HepG2 (cell line): ENCODE measurements around the gene TET3. TPM values are rescaled to one million over a fixed set of nuclear protein-coding genes. Genes with fewer than 3 reads are reported as not detected.

ENCODE experiments used
- CBX5 ChIP-seq: sonication (generic); formaldehyde crosslinking; IDR thresholded peaks from 2 replicates; pipeline ENCODE4 v1.4.0; 2020; ENCODE audit warnings: missing genetic modification reagents, borderline replicate concordance
- FOSL1 ChIP-seq: sonication (generic); formaldehyde crosslinking; IDR thresholded peaks from 2 replicates; pipeline ENCODE4 v1.9.0; 2021; ENCODE audit warnings: missing genetic modification reagents, borderline replicate concordance
- GTF2F1 ChIP-seq: fragments of 150-350 bp; IDR thresholded peaks from 2 replicates; pipeline ENCODE4 v1.6.1; 2014; ENCODE audit warnings: low read length
- HES4 ChIP-seq: sonication (generic); formaldehyde crosslinking; IDR thresholded peaks from 2 replicates; pipeline ENCODE4 v1.9.0; 2021; ENCODE audit warnings: mild to moderate bottlenecking, missing genetic modification reagents, borderline replicate concordance
- HIVEP1 ChIP-seq: sonication (generic); formaldehyde crosslinking; IDR thresholded peaks from 2 replicates; pipeline ENCODE4 v1.4.0; 2020; ENCODE audit warnings: mild to moderate bottlenecking, missing genetic modification reagents
- IRF2 ChIP-seq: IDR thresholded peaks from 2 replicates; pipeline ENCODE4 v1.6.1; 2018; ENCODE audit warnings: missing genetic modification reagents, missing compliant biosample characterization
- ISX ChIP-seq: sonication (generic); formaldehyde crosslinking; conservative IDR thresholded peaks from 2 replicates; pipeline ENCODE4 v1.5.0; 2020; ENCODE audit warnings: missing genetic modification reagents
- KLF12 ChIP-seq: sonication (generic); formaldehyde crosslinking; IDR thresholded peaks from 2 replicates; pipeline ENCODE4 v1.4.0; 2020; ENCODE audit warnings: missing genetic modification reagents, borderline replicate concordance
- KLF15 ChIP-seq: sonication (generic); formaldehyde crosslinking; IDR thresholded peaks from 2 replicates; pipeline ENCODE4 v1.8.1; 2023; ENCODE audit warnings: borderline replicate concordance, mild to moderate bottlenecking, inconsistent platforms, missing genetic modification reagents, mixed read lengths
- MATR3 ChIP-seq: sonication (generic); formaldehyde crosslinking; IDR thresholded peaks from 2 replicates; pipeline ENCODE4 v1.4.0; 2020; ENCODE audit warnings: missing genetic modification reagents
- SKIL ChIP-seq: sonication (generic); formaldehyde crosslinking; IDR thresholded peaks from 2 replicates; pipeline ENCODE4 v1.8.0; 2022; ENCODE audit warnings: missing genetic modification reagents, mild to moderate bottlenecking, moderate library complexity, borderline replicate concordance
- ZBTB26 ChIP-seq: IDR thresholded peaks from 2 replicates; pipeline ENCODE4 v1.6.1; 2016; ENCODE audit warnings: missing compliant biosample characterization, missing genetic modification reagents, borderline replicate concordance
- ZC3H4 ChIP-seq: sonication (generic); formaldehyde crosslinking; IDR thresholded peaks from 2 replicates; pipeline ENCODE4 v1.4.0; 2020; ENCODE audit warnings: missing genetic modification reagents, borderline replicate concordance
- ZNF317 ChIP-seq: sonication (generic); formaldehyde crosslinking; IDR thresholded peaks from 2 replicates; pipeline ENCODE4 v1.5.0; 2020; ENCODE audit warnings: mild to moderate bottlenecking, missing genetic modification reagents
- ZNF674 ChIP-seq: sonication (generic); formaldehyde crosslinking; IDR thresholded peaks from 2 replicates; pipeline ENCODE4 v1.5.0; 2020; ENCODE audit warnings: low read depth, mild to moderate bottlenecking, missing genetic modification reagents
- ZNF782 ChIP-seq: sonication (generic); formaldehyde crosslinking; IDR thresholded peaks from 2 replicates; pipeline ENCODE4 v1.4.0; 2020; ENCODE audit warnings: missing genetic modification reagents, mild to moderate bottlenecking, borderline replicate concordance
- polyA plus RNA-seq, 8 experiments: library from polyadenylated mRNA; depleted of rRNA in 3 of 8; stranded (reverse) in 7 of 8; unstranded in 1 of 8; fragments of >200 nt; fragmentation: Illumina TruSeq in 4 of 8; extraction: Trizol in 4 of 8; gene quantifications; 2 replicates each; pipeline versions ENCODE4 v1.2.1 to v1.2.3, GENCODE V29; 2011 to 2016; ENCODE audit warnings: low read depth in 4 of 8, missing spikeins in 1 of 8, mixed read lengths in 1 of 8; ENCODE audit not compliant: insufficient read depth in 1 of 8
- total RNA-seq, 5 experiments: library from RNA; depleted of rRNA; stranded (reverse); fragments of >200 nt; fragmentation: Illumina TruSeq; extraction: Trizol; gene quantifications; 2 replicates each; pipeline ENCODE4 v1.2.3, GENCODE V29; 2016; ENCODE audit warnings: low read depth in 1 of 5
- TF ChIP-seq, protein P1 (sequence below): fragments of 450-650 bp; IDR thresholded peaks from 2 replicates; pipeline ENCODE4 v1.6.1; 2016
- TF ChIP-seq, protein P2 (sequence below): sonication (generic); formaldehyde crosslinking; IDR thresholded peaks from 2 replicates; pipeline ENCODE4 v1.4.0; 2020; ENCODE audit warnings: low read depth, mild to moderate bottlenecking, missing genetic modification reagents
- TF ChIP-seq, protein P3 (sequence below): sonication (generic); formaldehyde crosslinking; IDR thresholded peaks from 2 replicates; pipeline ENCODE4 v1.5.1; 2020; ENCODE audit warnings: mild to moderate bottlenecking, missing genetic modification reagents, moderate library complexity

TET3 gene
- total and polyA plus RNA-seq, 2 of the 13 experiments (the other 11 are each of a cell fraction or from before 2014, with no cell fraction given): 4.3 to 6.8 TPM

DNA sequence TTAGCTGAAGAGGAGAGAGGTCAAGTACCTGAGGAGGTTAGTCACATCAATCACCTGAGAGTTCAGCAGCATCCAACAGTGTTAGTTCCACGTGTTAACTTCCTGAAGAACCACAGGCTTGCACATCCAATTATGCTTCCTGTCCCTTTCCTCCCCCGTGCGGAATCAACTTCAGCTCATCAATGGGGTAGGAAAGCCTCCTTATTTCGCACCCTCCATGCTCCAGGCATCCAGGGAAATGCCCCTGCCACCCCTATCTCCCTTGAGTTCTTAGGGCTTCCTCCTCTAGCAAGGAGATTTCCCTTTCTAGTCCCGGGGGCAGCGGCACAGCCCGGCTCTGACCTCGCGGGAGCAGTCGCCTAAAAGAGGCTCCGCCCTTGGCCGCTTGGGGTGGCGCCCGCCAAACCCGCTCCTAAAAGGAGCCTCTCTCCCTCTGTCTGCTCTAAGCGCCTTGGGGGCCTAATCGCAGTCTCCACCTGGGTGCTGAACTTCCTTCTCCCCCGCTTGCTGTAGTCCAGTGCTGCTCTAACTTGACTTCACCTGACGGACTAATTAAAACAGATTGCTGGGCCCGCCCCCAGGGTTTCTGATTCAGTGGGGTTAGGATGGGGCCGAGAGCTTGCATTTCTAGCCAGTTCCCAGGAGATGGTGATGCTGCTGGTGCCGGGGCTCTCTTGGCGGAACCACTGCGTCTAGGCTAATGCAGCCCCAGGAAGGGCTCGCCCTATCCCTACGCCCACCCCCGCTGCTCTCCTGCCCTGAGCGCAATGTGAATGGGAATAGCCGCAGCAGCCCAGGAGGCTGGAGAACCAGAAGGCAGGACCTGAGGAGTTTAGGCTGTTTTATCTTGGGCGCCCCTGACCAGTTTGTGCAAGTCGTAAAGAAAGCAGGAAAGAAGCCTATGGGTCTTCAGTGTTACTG lies 3.4 kb upstream of the TET3 start (continued):
- TF ChIP-seq SKIL (CRISPR knock-in tag) (no peak), ZC3H4 (CRISPR knock-in tag) (no peak), ZNF317 (CRISPR knock-in tag) (no peak), MATR3 (no peak), HIVEP1 (CRISPR knock-in tag) (peak; percentile 49; the same call in 1 of the 2 replicates), KLF15 (CRISPR knock-in tag) (no peak), IRF2 (CRISPR knock-in tag) (no peak), KLF12 (no peak), ZNF782 (CRISPR knock-in tag) (no peak), HES4 (CRISPR knock-in tag) (no peak), ZNF674 (CRISPR knock-in tag) (no peak), ISX (no peak), CBX5 (CRISPR knock-in tag) (no peak), ZBTB26 (CRISPR knock-in tag) (no peak), FOSL1 (no peak), GTF2F1 (no peak)
- TF ChIP-seq, protein P1, sequence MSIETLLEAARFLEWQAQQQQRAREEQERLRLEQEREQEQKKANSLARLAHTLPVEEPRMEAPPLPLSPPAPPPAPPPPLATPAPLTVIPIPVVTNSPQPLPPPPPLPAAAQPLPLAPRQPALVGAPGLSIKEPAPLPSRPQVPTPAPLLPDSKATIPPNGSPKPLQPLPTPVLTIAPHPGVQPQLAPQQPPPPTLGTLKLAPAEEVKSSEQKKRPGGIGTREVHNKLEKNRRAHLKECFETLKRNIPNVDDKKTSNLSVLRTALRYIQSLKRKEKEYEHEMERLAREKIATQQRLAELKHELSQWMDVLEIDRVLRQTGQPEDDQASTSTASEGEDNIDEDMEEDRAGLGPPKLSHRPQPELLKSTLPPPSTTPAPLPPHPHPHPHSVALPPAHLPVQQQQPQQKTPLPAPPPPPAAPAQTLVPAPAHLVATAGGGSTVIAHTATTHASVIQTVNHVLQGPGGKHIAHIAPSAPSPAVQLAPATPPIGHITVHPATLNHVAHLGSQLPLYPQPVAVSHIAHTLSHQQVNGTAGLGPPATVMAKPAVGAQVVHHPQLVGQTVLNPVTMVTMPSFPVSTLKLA: 0 out of 2 replicates have a peak, but pooled peaks have one; percentile 19
- TF ChIP-seq, protein P2, sequence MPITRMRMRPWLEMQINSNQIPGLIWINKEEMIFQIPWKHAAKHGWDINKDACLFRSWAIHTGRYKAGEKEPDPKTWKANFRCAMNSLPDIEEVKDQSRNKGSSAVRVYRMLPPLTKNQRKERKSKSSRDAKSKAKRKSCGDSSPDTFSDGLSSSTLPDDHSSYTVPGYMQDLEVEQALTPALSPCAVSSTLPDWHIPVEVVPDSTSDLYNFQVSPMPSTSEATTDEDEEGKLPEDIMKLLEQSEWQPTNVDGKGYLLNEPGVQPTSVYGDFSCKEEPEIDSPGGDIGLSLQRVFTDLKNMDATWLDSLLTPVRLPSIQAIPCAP (CRISPR knock-in tag): no peak
- TF ChIP-seq, protein P3, sequence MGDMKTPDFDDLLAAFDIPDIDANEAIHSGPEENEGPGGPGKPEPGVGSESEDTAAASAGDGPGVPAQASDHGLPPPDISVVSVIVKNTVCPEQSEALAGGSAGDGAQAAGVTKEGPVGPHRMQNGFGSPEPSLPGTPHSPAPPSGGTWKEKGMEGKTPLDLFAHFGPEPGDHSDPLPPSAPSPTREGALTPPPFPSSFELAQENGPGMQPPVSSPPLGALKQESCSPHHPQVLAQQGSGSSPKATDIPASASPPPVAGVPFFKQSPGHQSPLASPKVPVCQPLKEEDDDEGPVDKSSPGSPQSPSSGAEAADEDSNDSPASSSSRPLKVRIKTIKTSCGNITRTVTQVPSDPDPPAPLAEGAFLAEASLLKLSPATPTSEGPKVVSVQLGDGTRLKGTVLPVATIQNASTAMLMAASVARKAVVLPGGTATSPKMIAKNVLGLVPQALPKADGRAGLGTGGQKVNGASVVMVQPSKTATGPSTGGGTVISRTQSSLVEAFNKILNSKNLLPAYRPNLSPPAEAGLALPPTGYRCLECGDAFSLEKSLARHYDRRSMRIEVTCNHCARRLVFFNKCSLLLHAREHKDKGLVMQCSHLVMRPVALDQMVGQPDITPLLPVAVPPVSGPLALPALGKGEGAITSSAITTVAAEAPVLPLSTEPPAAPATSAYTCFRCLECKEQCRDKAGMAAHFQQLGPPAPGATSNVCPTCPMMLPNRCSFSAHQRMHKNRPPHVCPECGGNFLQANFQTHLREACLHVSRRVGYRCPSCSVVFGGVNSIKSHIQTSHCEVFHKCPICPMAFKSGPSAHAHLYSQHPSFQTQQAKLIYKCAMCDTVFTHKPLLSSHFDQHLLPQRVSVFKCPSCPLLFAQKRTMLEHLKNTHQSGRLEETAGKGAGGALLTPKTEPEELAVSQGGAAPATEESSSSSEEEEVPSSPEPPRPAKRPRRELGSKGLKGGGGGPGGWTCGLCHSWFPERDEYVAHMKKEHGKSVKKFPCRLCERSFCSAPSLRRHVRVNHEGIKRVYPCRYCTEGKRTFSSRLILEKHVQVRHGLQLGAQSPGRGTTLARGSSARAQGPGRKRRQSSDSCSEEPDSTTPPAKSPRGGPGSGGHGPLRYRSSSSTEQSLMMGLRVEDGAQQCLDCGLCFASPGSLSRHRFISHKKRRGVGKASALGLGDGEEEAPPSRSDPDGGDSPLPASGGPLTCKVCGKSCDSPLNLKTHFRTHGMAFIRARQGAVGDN (CRISPR knock-in tag): peak; percentile 49; the same call in 1 of the 2 replicates
